HG03432 (cell line): ENCODE results near the gene VRK1.

ENCODE experiments used
- ATAC-seq: cut with Tn5 transposase; IDR thresholded peaks from one replicate; pipeline ENCODE4 v1.9.1; 2021; ENCODE audit warnings: mild to moderate bottlenecking, moderate library complexity; ENCODE audit not compliant: unreplicated experiment

VRK1 gene

DNA sequence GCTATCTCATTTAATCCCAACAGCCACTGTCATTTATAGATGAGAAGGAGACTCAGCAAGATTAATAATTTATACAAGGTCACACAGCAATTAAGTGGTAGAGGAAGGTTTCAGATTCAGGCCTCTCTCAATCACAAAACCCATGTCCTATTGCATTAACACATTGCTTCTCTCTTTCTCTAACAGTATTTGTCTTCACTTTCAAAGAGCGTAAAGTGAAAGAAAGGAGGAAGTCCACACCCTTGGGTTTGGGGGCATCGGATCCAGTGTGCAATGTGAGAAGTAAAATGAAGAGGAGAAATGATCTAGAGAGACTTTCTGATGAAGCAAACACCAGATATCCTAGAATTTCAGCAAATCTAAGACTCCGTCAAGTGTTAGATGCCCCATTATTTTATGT lies 7.0 kb upstream of the VRK1 start:
- no peak for ATAC-seq

DNA sequence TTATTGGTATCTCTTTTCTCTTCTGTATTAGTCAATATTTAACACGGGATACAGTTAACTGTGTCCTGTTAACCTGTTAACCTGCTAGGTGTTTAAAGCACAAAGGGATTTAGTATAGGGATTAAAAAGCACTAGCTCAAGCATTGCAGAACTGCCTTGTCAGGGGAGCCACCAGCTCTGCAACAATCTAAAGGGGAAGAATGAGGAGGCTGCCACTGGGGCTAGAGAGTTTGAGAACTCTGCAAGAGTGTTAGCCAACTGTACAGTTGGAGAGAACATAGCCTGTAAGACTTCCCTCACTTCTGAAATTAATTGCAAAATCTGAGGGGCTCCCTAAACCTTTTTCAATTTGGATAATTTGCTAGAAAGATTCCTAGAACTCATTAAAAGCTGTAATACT lies 6.5 kb upstream of the VRK1 start:
- ATAC-seq, result no peak

DNA sequence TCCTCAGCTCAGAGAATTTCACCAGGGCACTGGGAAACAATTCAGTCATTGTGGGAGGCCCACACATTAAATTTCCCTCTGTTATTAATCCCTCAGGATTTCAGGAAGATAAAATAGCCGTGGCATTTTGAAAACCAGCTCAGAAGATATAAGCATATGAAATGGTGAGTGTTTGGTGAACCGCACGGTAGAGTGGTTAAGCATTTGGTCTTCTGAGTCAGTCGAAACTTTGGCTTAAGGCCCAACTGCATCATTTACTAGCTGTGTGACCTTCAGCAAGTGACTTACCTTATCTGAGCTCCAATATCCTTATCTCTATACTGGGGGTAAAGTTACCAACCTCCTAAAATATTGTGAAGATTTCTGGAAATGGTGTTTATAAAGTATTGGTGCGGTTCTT lies 5.2 kb upstream of the VRK1 start:
- ATAC-seq, result no peak

DNA sequence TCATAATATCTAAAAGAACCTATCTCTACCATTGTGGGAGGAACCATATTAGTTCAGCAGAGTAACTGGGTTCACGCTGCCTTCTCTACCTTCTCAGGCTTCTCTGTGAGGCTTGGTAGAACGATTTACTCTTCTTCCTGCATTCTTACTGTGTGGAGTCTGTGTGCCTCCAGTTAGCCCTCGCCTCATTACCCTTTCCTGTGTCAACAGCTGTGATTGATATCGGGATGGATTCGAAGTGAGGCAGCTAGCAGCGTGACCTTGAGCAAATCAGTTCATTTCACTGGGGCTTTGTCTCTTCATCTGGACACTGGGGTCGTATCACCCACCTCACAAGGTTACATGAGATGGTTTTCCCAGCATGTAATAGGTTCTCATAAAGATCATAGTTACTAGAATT lies 4.6 kb upstream of the VRK1 start:
- no peak for ATAC-seq

DNA sequence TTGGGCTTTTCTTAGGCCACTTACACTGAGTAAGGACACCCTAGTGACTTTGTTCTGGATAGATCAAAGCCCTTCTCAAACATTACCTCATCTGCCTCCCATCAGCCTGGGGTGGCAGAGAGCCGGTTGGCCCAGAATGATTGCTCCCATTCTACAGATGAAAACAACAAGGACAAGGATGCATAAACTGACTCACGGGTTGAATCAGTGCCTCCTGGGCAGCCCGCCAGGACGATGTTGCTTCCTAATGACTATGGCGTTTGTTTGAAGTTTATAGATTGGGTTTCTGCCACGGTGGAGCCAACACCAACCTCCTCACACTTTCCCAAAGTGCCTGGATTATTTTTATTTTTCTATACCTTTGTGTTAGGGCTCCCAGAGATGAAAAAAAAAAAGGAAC lies 3.6 kb upstream of the VRK1 start:
- ATAC-seq, result no peak

DNA sequence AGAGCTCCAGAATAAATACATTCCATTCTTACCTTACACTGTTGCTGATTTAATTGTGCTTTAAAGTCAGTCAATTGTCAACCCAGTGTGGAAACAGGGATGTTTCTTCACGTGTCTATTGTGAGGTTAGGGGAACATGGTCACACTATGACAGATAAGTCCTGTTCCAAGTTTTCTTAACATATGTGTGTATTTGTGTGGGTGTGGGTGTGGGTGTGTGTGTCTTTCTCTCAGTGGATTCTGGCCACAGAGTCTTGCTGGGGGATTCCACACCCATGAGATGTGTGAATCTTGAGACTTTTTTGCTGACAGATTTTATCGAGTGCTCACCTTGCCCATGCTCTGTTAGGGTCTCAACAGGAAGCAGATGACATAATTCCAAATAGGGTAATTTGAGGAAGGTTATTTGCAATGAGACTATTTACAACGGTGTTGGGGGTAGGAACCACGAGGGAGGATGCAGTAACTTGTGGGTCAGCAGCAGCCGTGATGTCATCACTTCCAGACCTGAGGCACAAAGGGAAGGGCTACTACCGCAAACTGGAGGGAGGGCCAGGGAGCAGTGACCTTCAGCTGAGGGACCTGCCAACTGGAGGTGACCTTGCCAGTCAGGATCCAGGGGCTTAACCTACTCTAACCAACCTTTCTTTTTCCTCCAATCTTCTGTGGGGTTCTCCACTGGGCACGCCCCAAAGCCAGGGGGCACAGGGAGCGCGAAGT lies 1.9 kb upstream of the VRK1 start:
- ATAC-seq, result no peak

DNA sequence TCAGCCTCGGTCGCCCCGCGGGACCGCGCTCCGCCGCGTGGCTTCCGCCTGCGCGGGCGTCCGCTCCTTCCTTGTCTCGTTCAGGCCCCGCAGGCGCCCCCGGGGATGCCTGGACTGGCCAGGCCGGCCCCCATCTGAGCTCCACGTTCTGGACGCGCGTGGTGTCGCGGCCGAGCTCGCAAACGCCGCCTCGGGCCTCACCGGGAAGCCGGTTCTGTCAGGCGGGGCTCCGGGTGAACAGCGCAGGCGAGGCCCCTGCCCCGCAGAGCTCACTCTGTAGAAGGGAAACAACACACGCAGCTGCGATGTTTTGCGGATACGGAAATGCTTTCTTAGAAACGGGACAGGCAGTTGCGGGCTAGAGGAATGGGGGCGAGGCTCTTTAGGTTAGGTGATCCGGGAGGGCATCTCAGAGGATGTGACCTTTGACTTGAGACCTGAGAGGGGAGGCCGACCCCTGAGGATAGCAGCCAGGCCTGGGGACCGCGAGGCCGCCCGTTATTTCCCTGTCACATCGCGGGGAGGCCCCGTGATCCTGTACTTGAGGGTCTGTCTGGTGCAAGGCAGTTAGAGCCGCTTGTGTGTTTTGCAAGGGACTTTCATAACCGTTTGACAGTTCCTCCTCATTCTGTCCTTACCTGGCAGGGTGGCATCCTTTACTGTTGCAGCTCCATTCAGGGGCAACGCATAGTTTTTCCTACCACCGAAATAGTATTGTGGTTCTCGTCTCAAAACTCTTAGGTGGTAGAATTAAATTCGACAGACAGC lies 584 bp downstream of the VRK1 start:
- ATAC-seq, result peak; percentile 44

DNA sequence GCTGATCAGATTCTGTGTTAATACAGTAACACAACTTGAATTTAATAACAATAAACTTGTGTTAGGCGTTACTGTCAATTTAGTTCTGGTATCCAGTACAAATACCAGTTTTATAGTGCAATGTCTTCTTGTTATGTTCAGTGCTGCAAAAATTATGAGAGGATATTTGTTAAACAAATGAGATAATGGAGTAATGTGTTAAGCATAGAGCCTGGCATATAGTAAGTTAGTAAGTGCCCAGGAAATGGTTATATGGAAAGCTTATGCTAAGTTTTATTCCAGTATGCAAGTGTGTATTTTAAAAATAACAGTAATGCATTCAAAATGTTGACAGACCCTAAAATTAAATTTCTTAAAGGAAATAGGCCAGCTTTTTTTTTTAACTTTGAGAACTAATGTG lies 1.8 kb downstream of the VRK1 start:
- ATAC-seq, result no peak

DNA sequence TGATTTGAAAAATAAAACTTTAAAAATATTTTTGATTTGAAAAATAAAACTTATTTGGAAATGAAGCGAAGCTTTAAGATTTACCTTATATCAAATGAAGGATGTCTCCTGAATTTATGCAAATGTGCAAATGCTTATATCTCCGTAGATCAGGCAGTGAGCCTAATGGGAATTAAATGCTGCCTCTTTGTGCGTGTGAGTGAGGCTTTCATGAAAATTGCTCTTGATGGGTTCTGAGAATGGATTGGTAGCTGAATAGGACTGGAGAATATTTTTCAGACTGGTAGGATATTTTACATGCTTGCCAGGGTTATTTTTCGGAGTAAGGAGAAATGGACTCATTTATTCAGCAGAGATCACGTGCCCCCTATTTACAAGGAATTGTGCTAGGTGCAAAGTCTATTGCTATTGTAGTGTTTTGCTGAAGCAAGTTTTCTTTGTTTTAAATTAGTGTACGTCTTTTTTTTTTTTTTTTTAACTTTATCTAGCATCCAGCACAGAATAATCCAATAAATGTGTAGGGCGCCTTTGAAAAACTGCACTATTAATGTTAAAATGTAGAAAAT lies 2.4 kb downstream of the VRK1 start:
- no peak for ATAC-seq

DNA sequence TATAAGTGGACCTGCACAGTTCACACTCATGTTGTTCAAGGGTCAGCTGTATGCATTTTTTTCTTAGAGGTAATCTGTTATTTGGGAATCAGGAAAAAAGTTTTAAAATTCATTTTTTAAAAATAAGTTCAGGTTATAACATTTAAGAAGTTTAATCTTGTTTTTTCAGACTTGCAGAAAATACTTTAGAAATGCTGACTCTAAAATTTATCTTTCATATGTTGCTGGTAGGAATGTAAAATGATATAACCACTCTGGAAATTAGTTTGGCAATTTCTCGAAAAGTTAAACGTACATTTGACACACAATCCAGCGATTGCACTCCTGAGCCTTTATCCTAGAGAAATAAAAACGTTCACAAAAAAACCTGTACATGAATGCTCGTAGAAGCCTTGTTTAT lies 4.7 kb downstream of the VRK1 start:
- ATAC-seq, result no peak

DNA sequence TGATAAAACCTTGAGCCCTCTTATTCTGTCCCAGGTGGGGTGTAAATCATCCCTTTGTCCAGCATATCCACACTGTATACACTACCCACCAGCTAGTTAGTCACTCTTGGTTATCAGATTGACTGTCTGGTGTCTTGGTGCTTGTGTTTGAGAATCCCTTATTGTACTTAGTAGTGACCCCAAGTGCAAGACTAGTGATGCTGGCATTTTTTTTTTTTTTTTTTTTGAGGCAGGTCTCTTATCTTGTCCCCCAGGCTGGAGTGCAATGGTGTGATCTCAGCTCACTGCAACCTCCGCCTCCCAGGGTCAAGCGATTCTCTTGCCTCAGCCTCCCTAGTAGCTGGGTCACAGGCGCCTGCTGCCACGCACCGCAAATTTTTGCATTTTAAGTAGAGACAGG lies 5.8 kb downstream of the VRK1 start:
- no peak for ATAC-seq

DNA sequence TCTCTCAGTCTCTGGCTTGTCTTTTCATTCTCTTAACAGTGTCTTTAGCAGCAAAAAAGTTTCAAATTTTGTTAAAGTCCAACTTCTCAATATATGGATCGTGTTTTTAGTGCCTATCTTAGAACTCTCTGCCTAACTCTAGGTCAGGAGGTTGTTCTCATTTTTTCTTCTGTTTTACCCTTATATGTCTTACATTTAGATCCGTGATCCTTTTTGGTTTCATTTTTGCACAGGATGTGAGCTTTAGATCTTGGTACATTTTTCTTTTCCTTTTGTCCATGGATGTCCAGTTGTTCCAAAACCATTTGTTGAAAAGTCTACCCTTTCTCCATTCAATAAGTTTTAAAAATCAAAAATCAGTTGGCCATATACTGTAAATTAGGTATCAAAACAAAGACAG lies 6.8 kb downstream of the VRK1 start:
- no peak for ATAC-seq

DNA sequence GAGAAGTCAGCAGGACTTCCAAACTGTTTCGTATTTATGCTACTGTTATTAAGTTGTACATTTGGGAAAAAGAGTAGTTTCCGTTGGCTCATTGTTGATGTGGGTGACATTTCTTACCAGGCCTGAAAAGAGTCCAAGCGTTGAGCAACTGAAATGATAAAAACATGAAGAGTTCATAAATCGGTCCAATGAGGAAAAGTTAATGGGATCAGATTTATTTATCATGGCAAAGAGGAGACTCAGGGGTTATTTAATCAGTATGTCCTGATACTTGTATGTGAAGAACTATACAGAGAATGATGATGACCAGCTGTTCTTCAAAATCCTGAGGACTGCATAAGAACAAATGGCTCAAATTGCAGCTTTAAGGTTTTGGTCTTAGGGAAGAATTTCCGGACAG lies 7.7 kb downstream of the VRK1 start:
- no peak for ATAC-seq

DNA sequence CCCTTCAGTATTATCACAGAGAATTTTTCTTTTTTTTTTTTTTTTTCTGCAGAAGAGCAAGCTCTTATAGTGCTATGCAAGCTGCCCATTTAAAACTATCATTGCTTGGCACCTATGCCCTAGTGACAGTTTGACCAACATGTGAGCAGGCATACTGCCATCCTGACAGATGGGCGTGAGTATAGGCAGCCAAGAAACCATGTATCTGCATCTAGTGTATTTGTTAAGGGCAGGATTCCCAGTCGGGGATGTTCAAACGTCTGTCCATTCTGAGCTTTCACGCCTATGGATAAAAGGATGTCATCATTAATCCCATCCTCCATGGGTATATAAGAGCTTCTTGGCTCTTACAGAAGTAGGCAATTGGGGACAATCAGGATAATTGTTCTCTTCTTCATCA lies 8.8 kb downstream of the VRK1 start:
- ATAC-seq, result no peak

DNA sequence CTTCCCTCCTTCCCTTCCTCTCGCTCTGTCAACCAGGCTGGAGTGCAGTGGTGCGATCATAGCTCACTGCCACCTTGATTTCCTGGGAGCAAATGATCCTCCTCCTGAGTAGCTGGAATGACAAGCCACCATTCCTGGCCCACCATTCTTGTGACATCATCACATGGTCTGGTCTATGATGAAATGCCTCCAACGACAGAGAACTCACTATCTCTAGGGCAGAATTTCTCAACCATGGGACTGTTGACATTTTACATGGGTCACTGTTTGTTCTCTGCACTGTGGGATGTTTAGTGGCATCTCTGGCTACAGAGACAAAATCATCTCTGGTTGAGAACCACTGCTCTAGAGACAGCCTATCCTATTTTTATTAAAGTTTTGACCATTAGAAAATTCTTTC lies 9.7 kb downstream of the VRK1 start:
- no peak for ATAC-seq

DNA sequence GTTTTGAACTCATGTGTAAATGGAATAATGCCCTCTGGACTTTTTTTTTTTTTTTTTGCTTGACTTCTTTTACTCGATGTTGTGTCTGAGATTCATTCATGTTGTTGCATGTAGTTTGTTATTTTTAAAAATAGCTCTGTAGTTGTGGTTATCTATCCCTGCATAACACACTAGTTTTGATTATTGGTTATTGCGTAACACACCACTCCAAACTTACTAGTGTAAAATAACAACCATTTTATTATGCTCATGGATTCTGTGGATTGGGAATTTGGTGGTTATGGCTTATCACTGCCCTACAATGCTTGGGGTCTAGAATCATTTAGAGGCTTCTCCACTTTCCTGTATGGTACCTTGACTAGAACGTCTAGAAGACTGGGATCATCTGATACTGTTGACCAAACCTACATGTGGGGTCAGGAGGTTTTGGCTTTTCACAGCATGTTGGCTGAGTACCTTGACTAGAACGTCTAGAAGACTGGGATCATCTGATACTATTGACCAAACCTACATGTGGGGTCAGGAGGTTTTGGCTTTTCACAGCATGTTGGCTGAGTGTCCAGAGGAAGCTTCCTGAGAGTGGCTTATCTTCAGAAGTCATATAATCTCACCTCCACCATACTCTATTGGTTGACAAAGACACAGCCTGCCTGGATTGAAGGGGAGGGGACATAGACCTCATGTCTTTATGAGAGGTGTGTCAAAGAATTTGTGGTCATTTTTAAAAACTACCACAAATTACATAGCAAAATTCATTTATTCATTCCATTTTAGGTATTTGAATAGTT lies 11.6 kb downstream of the VRK1 start:
- ATAC-seq, result no peak

DNA sequence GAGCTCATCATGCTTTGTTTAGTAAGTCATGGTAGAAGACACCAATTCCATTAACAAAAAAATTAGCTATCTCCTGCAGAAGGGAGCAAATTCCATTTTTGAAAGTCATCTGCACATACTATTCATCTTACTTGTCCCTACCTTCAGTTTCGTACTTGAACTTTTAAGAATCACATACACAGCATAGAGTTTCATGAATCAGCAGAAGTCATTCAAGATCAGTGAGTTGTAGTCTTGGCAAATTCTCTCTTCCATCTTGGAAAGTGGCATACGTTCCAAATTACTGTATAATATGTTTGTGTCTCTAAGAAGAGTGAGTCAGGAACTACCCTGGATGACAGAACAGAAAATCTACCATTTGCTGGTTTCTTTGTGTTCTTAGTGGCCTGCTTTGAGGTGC lies 14.1 kb downstream of the VRK1 start:
- no peak for ATAC-seq

DNA sequence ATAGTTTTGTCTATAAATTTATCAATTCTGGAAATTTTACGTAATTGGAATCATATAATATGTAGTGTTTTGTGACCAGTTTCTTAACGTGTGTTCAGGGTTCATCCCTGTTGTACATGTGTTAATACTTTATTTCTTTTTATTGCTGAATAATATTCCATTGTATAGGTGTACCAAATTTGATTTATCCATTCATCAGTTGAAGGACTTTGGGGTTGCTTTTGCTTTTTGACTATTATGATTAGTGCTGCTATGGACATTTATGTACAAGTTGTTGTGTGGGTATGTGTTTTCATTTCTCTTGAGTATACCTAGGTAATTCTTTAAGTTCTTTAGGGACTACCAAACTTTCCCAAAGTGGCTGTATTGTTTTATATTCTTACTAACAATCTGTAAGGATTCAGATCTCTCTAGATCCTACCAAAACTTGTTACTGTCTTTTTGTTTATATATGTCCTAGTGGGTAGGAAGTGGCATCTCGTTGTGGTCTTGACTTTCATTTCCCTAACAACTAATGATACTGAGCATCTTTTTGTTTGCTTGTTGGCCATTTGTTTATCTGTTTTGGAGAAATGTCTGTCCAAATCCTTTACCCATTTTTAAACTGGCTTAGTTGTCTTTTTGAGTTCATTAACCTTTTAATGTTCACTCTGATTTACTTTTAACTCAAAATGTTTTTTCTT lies 14.9 kb downstream of the VRK1 start:
- peak; percentile 79 for ATAC-seq

DNA sequence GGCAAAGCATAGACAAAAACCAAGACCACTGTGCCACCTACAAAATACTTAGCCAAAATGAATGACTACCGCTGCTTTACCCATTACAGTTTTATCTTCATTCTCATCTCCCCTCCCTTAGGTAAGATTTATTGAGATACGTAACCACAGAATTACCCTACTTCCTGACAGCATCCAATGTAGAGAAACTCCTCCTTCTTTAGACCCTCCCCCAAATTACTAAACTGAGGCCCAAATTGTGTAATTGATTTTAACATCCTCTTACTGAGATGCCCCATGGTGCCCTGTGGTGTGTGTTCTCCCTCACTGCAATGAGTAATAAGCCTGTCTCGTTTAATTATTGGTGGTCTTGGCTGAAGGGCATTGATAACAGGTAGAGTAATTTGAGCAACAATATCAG lies 19.1 kb downstream of the VRK1 start:
- ATAC-seq, result no peak

DNA sequence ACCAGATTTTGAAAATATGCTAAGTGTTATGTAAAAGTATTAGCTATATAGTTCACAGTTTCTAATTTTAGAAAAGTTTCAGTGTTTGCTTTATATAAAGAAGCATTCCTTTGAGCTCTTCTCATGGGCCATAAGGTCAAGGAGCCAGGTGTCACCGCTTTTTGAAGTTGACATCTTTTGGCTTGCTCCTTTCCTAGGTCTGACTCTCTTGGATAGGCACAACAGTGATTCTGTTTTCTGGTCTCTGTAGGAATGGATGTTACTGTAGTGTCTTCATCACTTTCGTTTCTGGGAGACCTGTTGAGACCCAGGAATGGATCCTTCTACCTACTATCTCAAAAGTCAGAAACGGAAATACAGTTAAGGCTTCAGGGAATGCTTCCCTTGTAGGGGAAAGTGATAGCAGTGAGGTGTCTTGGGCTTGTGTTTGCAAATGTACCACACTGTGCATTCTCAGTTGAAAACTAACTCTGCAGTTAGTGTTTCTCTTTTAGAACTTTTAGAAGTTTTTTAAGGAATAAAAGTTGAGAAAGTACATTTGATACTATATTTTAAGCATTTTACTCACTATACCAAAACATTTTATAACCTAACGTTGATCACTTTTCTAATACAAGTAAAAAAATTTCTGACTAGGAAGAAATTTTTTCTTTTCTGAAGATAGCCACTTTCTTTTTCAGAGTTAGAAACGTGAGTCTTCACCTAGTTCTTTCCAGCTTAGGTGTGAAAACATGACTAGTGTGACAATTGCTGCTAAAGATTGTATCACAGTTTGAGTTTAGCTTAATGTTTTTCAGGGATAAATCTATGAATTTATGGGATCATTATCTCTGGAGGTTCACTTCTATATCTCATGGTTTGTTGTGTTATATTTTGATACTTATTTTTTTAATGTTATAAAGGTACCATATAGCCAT lies 20.8 kb downstream of the VRK1 start:
- no peak for ATAC-seq
